Activated CD4-positive, alpha-beta T cell treated with anti-CD3 and anti-CD28 coated beads for 48 hours (primary cell): ENCODE measurements around the gene LRP10.
"Not testable (repeated sequence)": the region's sequence is repeated elsewhere in the genome, so short reads cannot be mapped to it uniquely, and the experiment has no call there.

ENCODE experiments used
- DNase-seq: peaks from one replicate; pipeline ENCODE4 v3.0.0-alpha.2; 2020

The LRP10 gene

GRCh38 chr14:22843123-22843925 lies 28.2 kb upstream of the LRP10 start:
- DNase-seq = no peak

GRCh38 chr14:22844221-22845102 lies 27.1 kb upstream of the LRP10 start:
- DNase-seq = no peak

- no peak for DNase-seq
Measured at GRCh38 chr14:22845103-22845394, 26.5 kb upstream of the LRP10 start.

GRCh38 chr14:22845821-22846625 lies 25.5 kb upstream of the LRP10 start:
- no peak for DNase-seq

GRCh38 chr14:22846811-22847307 lies 24.7 kb upstream of the LRP10 start:
- DNase-seq = no peak

- DNase-seq = no peak
Measured at GRCh38 chr14:22847661-22848341, 23.7 kb upstream of the LRP10 start.

- DNase-seq = no peak
Measured at GRCh38 chr14:22848351-22849164, 23.0 kb upstream of the LRP10 start.

GRCh38 chr14:22849212-22849819 lies 22.2 kb upstream of the LRP10 start:
- no peak for DNase-seq

- peak; percentile 41 for DNase-seq
Measured at GRCh38 chr14:22850944-22851764, 20.4 kb upstream of the LRP10 start.

- DNase-seq = not testable (repeated sequence)
Measured at GRCh38 chr14:22852178-22852577, 19.4 kb upstream of the LRP10 start.

- no peak for DNase-seq
Measured at GRCh38 chr14:22852599-22852939, 19.0 kb upstream of the LRP10 start.

- DNase-seq = peak; percentile 96
Measured at GRCh38 chr14:22852940-22853767, 18.4 kb upstream of the LRP10 start.

- not testable (repeated sequence) for DNase-seq
Measured at GRCh38 chr14:22854296-22854695, 17.2 kb upstream of the LRP10 start.

- peak; percentile 28 for DNase-seq
Measured at GRCh38 chr14:22854963-22855724, 16.4 kb upstream of the LRP10 start.

- DNase-seq = no peak
Measured at GRCh38 chr14:22856428-22856827, 15.1 kb upstream of the LRP10 start.

GRCh38 chr14:22860377-22860776 lies 11.2 kb upstream of the LRP10 start:
- DNase-seq = not testable (repeated sequence)

- DNase-seq = no peak
Measured at GRCh38 chr14:22861651-22862050, 9.9 kb upstream of the LRP10 start.

GRCh38 chr14:22864979-22865378 lies 6.6 kb upstream of the LRP10 start:
- no peak for DNase-seq
